Stimulated activated CD4-positive, alpha-beta T cell treated with anti-CD3 and anti-CD28 coated beads, Interleukin-1b, Interleukin-23, amount 100 ng/mL, for 48 hours (primary cell): ENCODE measurements around the gene STRN3.
"Not testable (repeated sequence)": the region's sequence is repeated elsewhere in the genome, so short reads cannot be mapped to it uniquely, and the experiment has no call there.

Source experiments
- DNase-seq: peaks from one replicate; pipeline ENCODE4 v3.0.0-alpha.2; 2020

The STRN3 gene

GRCh38 chr14:30999038-30999773 is 27.0 kb downstream of the STRN3 start:
- no peak for DNase-seq

DNA sequence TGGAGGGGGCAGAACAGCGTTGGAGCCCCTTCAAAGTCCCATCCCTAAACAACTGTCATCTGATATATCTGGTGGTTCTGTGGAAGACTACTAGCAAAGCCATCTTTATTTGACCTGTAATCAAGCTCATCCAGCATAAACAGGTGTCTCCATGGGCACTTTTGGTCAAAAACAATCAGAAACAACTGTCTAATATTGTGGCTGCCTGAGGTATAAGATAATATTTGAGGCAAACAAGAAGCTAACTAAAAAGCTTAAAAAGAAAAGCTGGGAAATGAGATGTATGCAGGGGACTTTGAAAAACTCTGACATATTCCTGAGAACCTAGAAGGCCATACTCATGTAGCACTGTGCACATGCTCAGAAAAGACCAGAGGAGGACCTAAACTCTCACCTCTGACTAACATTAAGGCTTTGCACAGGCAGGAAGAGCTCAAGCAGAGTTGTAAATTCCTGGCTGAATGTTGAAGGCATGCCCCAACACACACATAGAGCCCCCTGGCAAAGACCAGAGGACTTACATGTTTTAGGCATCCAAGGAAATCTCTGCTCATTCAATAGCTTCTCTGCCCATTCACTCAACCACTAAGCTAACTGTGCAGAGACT is 28.0 kb downstream of the STRN3 start:
- no peak for DNase-seq

DNA sequence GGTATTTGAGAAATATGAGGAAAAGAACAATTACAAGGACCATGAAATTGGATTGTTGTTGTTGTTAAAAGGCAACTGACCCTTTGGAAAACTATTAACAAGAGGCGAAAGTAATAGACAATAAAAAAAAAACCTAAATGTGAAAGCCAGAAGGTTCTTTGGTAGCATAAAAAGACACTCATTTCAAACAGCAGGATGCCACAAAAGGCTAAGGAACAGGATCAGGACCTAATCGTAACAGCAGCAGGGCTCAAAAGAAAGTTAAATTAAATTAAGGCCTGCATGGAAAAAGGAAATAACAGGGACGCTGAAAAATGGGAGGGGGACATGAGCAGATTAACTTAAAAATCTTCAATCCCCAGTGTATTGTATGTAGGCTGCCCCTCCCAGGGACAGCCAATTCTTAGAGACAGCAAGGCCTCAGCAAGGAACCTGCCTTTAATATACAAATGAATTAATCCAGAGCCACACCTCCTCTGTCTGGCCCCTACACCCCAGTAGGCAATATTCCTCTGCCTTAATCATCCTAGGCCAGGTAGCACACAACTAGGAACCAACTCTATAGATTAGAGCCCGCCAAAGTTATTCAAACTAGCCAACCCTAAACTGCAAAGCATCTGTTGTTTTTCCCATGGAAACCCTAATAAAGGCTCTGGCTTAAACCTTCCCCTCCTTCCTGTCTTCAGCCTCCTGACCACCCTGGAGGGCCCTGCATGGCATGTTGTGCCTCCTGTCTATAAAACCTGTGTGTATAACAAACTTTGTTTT is 29.1 kb downstream of the STRN3 start:
- DNase-seq = no peak

GRCh38 chr14:30995689-30996088 is 30.5 kb downstream of the STRN3 start:
- no peak for DNase-seq

GRCh38 chr14:30994681-30995620 is 31.2 kb downstream of the STRN3 start:
- DNase-seq = no peak

- no peak for DNase-seq
Observed at GRCh38 chr14:30993071-30993470, 33.1 kb downstream of the STRN3 start.

GRCh38 chr14:30991408-30991807 is 34.8 kb downstream of the STRN3 start:
- DNase-seq = no peak

- no peak for DNase-seq
Observed at GRCh38 chr14:30990770-30991169, 35.4 kb downstream of the STRN3 start.

DNA sequence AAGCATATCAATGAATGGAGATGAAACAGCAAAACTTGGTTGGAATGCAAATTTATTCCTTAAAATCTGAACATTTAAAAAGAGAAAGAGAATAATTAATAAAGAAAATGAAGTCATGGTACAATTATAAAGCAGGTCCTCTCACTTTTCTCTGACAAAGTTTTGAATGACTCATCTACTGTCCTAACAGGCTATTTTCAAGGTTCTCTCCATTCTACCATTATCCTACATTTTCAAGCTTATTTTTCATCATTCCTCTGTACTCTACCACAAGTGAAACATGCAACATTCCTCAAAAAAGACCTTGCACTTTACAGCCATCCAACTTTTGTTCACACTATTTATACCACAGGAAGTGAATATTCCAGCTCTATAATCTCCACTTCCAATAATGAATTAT is 37.7 kb downstream of the STRN3 start:
- no peak for DNase-seq

DNA sequence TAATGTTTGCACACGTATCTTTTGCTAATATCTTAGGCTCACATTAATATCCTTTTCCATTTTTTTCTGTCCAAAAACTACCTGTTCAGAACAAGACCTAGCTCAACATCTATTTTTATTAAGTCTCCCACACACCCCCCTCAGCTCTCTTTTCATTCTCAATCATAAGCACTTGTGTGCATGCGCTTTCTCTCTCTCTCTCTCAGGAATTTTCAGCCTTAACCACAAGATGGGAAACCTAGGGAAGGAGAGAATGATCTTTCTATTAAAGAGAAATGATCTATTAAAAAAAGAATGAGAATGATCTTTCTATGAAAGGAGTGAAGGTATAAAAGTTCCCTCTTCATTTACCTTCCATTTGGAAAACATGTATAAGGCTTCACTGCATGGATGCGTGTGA is 40.4 kb downstream of the STRN3 start:
- DNase-seq = no peak

DNA sequence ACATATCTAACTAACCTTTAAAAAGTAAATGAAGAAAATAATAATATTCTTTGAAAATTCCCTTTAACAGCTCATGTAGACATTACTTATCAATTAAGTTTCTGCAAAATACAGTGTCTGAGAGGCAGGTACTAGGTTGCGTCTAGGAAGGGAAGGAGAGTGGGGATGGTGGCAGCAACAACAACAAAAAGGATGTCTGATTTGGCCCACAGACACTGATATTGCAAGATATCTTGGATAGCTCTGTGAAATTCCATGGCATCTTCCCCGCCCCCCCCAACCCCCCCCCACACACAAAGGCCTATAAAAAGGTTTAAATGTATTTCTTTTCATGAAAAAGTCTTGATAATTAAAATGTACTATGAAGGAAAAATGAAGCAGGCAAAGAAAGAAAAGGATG is 42.3 kb downstream of the STRN3 start:
- no peak for DNase-seq

GRCh38 chr14:30982533-30982932 is 43.6 kb downstream of the STRN3 start:
- DNase-seq = no peak

DNA sequence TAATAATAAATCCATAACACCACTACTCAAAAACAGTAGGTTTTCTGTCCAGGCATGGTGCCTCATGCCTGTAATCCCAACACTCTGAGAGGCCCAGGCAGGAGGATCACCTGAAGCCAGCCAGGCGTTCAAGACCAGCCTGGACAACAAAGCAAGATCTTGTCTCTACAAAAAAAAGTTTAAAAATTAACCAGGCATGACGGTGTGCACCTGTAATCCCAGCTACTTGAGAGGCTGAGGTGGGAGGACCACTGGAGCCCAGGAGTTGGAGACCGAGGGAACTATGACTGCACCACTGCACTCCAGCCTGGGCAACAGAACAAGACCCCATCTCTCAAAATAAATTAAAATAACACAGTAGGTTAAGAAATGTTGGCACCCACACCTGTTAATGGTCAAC is 45.2 kb downstream of the STRN3 start:
- no peak for DNase-seq

DNA sequence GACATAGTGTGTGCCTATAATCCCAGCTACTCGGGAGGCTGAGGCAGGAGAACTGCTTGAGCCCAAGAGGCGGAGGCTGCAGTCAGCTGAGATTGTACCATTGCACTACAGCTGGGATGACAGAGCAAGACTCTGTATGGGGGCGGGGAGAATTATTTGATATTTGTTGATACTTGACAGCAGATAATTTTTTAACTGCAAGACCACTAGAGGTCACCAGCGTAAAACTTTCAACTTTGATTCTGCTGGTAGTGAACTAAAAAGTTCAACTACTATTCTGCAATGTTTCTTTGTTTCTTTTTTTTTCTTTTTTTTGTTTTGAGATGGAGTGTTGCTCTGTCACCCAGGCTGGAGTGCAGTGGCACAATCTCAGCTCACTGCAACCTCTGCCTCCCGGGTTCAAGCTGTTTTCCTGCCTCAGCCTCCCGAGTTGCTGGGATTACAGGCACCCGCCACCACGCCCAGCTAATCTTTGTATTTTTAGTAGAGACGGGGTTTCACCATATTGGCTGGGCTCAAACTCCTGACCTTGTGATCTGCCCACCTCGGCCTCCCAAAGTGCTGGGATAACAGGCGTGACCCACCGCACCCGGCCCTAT is 46.0 kb downstream of the STRN3 start:
- peak; percentile 15 for DNase-seq

GRCh38 chr14:30977752-30978151 is 48.4 kb downstream of the STRN3 start:
- DNase-seq = no peak

DNA sequence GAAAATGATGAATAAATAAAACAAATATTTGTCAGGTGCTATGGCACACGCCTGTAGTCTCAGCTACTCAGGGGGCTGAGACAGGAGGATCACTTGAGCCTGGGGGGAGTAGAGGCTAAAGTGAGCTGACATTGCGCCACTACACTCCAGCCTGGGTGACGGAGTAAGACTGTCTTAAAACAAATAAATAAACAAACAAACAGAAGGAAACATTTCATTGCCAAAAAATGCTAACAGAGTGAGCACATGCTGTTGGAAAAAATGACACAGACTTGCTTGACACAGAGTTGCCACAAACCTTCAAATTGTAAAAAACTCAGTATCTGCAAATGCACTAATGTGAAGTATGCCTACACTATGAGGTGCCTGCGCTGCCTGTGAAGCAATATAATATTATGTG is 51.6 kb downstream of the STRN3 start:
- DNase-seq = no peak

DNA sequence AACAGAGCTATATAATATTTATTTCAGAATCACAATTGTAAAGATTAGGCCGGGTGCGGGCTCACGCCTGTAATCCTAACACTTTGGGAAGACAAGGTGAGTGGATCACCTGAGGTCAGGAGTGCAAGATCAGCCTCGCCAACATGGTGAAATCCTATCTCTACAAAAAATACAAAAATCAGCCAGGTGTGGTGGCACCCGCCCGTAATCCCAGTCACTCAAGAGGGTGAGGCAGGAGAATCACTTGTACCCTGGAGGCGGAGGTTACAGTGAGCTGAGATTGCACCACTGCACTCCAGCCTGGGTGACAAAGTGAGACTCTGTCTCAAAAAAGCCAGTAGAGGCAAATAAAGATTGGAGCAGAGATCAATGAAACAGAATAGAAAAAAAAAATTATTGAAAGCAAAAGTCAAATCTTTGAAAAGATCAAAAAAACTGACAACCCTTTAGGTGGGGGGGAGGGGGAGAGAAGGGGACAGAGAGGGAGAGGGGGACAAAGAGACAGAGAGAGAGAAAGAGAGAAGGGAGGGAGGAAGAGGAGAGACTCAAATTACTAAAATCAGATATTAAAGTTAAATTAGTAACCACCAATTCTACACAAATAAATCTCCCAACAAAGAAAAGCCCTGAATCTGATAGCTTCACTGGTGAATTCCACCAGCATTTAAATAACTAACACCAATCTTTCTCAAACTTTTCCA is 53.1 kb downstream of the STRN3 start:
- DNase-seq = no peak

- not testable (repeated sequence) for DNase-seq
Observed at GRCh38 chr14:30972036-30972732, 54.0 kb downstream of the STRN3 start.

DNA sequence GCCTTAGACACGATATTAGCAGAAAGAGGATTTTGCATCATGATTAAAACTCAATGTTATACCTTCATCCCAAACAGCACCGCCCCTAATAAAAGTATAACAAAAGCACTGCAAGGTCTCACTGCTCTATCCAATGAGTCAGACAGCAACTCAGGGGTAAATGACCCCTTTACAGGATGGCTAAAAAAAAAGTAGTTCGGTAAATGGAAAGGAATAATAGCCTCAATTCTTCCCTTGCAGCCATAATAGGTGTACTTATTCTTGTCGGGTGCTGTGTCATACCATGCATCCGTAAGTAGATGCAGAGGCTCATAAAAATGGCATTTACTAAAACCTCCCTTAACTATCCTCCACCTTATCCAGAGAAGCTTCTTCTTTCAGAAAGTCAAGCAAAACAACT is 54.6 kb downstream of the STRN3 start:
- DNase-seq = no peak

DNA sequence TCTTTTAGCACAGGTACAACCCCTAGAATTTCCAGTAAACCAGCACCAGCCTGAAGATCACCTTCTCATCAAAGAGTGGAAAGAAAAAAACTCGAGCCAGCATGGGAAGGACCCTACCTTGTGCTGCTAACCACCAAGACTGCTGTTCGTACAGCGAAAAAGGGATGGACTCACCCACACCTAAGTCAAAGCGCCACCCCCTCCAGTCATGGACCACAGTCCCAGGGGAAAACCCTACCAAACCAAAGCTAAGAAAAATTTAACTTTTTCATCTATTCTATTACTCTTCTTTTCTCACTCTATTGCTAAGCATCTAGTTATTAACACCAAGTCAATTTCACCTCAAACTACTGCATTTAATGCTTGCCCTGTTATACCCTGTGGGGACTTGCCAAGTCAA is 56.4 kb downstream of the STRN3 start:
- peak; percentile 57 for DNase-seq
